Panc1 (cell line): Measurements from ENCODE around the gene RANBP1. TPM values are rescaled to one million over a fixed set of nuclear protein-coding genes. Genes with fewer than 3 reads are reported as not detected.

Source experiments
- ATAC-seq: fragments of 200-7000 bp; cut with Tn5 transposase; 2 replicates; pipeline ENCODE4 v1.9.1; 2020; ENCODE audit warnings: mild to moderate bottlenecking, moderate library complexity
- BruUV-seq: library from RNA; stranded (reverse); fragments of 400-500 nt; replicated peaks from 2 replicates; lab custom pipeline; 2021; lab: Mats Ljungman, UMichigan
- CTCF ChIA-PET: fragments of 300-600 bp; sonication (Branson Sonifier 250); formaldehyde crosslinking; loops from one replicate; lab custom pipeline; 2022; ENCODE audit warnings: antibody characterized with exemption; lab: Charles Lee
- POLR2A ChIA-PET: fragments of 300-600 bp; sonication (Branson Sonifier 250); formaldehyde crosslinking; loops from one replicate; lab custom pipeline; 2022; ENCODE audit warnings: antibody characterized with exemption; lab: Charles Lee
- DNase-seq: peaks from one replicate; pipeline ENCODE4 v3.0.0-alpha.2; 2010; ENCODE audit warnings: low read depth, low spot score
- H3K27ac ChIP-seq: 2 replicates; pipeline ENCODE4 v1.5.1; 2011; ENCODE audit warnings: mild to moderate bottlenecking, low read length, inconsistent platforms
- H3K27me3 ChIP-seq: fragments of 200-500 bp; sonication (Bioruptor generic); 2 replicates; pipeline ENCODE4 v1.6.0; 2014; ENCODE audit warnings: low read length, inconsistent platforms; ENCODE audit not compliant: control insufficient read depth, insufficient read depth
- H3K36me3 ChIP-seq: fragments of 200-500 bp; sonication (Bioruptor generic); 2 replicates; pipeline ENCODE4 v1.5.1; 2014; ENCODE audit warnings: inconsistent platforms, mild to moderate bottlenecking, low read length, moderate library complexity; ENCODE audit not compliant: control insufficient read depth, insufficient read depth
- H3K4me1 ChIP-seq: 2 replicates; pipeline ENCODE4 v1.5.1; 2011; ENCODE audit warnings: inconsistent platforms, mild to moderate bottlenecking, low read length, moderate library complexity; ENCODE audit not compliant: control insufficient read depth, insufficient read depth
- H3K4me3 ChIP-seq, 2 experiments: 2 replicates each; pipeline ENCODE4 v1.5.1; 2011 to 2012; ENCODE audit warnings: low read depth in 2 of 2, low read length in 2 of 2, mild to moderate bottlenecking in 2 of 2, inconsistent platforms in 1 of 2, moderate library complexity in 1 of 2
- H3K9me3 ChIP-seq: fragments of 200-500 bp; sonication (Bioruptor generic); 2 replicates; pipeline ENCODE4 v1.5.1; 2014; ENCODE audit warnings: low read depth, mild to moderate bottlenecking, inconsistent platforms, low read length, moderate library complexity; ENCODE audit not compliant: control insufficient read depth, insufficient read depth
- POLR2AphosphoS5 ChIP-seq: IDR thresholded peaks from 2 replicates; pipeline ENCODE4 v1.6.1; 2012; ENCODE audit warnings: mild to moderate bottlenecking, low read depth, low read length, moderate library complexity
- SIN3A ChIP-seq: IDR thresholded peaks from 2 replicates; pipeline ENCODE4 v1.6.1; 2012; ENCODE audit warnings: low read depth, mild to moderate bottlenecking, low read length, moderate library complexity, borderline replicate concordance; ENCODE audit not compliant: insufficient read depth
- TCF7L2 ChIP-seq: IDR thresholded peaks from 2 replicates; pipeline ENCODE4 v1.6.1; 2011; ENCODE audit warnings: mild to moderate bottlenecking, low read depth, low read length, inconsistent platforms
- in situ Hi-C: cut with HindIII; loops from 2 replicates; pipeline ENCODE4 v1.10.0; 2016; ENCODE audit warnings: low sequenced_read_pairs, low pct_unique_long_range_greater_than_20kb
- intact Hi-C: fragments of 100-400 bp; cut with micrococcal nuclease; formaldehyde crosslinking; loops from one replicate; pipeline ENCODE4 v1.10.0; 2022; ENCODE audit not compliant: unreplicated experiment
- total RNA-seq: library from RNA; stranded (reverse); gene quantifications from one replicate; pipeline ENCODE4 v1.2.1, GENCODE V29; 2021; ENCODE audit not compliant: unreplicated experiment
- TF ChIP-seq, protein P1 (sequence below), 2 experiments: IDR thresholded peaks; 2 replicates each; pipeline ENCODE4 v1.6.1; 2011 to 2012; ENCODE audit warnings: low read depth in 2 of 2, control low read depth in 1 of 2, low read length in 1 of 2, mild to moderate bottlenecking in 1 of 2, moderate library complexity in 1 of 2; ENCODE audit not compliant: insufficient read depth in 1 of 2
- TF ChIP-seq, protein P2 (sequence below): fragments of 450-650 bp; IDR thresholded peaks from 2 replicates; pipeline ENCODE4 v1.5.1; 2017; ENCODE audit warnings: mild to moderate bottlenecking

RANBP1 gene
- total RNA-seq, 1 experiment from 2014 or later = 232 TPM

DNA sequence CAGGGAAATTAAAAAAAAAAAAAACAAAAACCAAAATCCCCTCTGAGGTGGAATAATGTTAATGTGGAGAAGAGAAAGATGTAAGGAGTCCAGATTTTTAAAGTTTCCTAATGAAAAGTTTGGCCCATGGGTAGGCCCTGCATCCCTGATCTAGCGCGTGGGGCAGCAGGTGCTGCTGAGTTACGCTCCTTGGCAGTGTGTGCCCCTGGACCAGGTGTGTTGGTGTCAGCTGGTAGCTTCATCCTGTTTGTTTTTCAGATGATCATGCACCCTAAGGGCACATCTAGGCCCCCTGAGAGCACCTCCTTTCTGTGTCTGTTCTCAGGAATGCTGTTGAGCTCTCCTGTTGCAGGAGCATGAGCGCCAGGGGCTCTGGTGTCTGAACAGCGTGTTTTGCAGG lies 29.1 kb upstream of the RANBP1 start:
- DNase-seq = no peak
- H3K4me1 ChIP-seq = peaks cover 8% of the 10 kb centered on the region
- H3K27me3 ChIP-seq = no peaks in the 10 kb centered on the region
- intact Hi-C loops (no loop called here), in situ Hi-C loops (no loop called here)
- no peak overlapping the region for H3K4me3 ChIP-seq
- TF ChIP-seq, protein P1, sequence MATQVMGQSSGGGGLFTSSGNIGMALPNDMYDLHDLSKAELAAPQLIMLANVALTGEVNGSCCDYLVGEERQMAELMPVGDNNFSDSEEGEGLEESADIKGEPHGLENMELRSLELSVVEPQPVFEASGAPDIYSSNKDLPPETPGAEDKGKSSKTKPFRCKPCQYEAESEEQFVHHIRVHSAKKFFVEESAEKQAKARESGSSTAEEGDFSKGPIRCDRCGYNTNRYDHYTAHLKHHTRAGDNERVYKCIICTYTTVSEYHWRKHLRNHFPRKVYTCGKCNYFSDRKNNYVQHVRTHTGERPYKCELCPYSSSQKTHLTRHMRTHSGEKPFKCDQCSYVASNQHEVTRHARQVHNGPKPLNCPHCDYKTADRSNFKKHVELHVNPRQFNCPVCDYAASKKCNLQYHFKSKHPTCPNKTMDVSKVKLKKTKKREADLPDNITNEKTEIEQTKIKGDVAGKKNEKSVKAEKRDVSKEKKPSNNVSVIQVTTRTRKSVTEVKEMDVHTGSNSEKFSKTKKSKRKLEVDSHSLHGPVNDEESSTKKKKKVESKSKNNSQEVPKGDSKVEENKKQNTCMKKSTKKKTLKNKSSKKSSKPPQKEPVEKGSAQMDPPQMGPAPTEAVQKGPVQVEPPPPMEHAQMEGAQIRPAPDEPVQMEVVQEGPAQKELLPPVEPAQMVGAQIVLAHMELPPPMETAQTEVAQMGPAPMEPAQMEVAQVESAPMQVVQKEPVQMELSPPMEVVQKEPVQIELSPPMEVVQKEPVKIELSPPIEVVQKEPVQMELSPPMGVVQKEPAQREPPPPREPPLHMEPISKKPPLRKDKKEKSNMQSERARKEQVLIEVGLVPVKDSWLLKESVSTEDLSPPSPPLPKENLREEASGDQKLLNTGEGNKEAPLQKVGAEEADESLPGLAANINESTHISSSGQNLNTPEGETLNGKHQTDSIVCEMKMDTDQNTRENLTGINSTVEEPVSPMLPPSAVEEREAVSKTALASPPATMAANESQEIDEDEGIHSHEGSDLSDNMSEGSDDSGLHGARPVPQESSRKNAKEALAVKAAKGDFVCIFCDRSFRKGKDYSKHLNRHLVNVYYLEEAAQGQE (IDR thresholded peaks at IDR 0.05; ENCODE audit: insufficient read depth in 1 of 2, low read depth in 2 of 2, low read length in 1 of 2) = no peak
- TF ChIP-seq SIN3A = no peak
- TF ChIP-seq TCF7L2 = no peak
- TF ChIP-seq, protein P2, sequence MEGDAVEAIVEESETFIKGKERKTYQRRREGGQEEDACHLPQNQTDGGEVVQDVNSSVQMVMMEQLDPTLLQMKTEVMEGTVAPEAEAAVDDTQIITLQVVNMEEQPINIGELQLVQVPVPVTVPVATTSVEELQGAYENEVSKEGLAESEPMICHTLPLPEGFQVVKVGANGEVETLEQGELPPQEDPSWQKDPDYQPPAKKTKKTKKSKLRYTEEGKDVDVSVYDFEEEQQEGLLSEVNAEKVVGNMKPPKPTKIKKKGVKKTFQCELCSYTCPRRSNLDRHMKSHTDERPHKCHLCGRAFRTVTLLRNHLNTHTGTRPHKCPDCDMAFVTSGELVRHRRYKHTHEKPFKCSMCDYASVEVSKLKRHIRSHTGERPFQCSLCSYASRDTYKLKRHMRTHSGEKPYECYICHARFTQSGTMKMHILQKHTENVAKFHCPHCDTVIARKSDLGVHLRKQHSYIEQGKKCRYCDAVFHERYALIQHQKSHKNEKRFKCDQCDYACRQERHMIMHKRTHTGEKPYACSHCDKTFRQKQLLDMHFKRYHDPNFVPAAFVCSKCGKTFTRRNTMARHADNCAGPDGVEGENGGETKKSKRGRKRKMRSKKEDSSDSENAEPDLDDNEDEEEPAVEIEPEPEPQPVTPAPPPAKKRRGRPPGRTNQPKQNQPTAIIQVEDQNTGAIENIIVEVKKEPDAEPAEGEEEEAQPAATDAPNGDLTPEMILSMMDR = no peak
- CTCF ChIA-PET = interaction anchor here (0.7 kb wide), 1 partner anchor 367 kb away, joined by 3 read pairs; no protein-coding TSS in a partner anchor
- ATAC-seq = no peak
- POLR2A ChIA-PET = no interaction called here
- no peak overlapping the region for H3K27ac ChIP-seq
- TSS peak; percentile 27 for BruUV-seq
- peaks cover 4% of the 10 kb centered on the region for H3K36me3 ChIP-seq
- no peaks in the 10 kb centered on the region for H3K9me3 ChIP-seq

DNA sequence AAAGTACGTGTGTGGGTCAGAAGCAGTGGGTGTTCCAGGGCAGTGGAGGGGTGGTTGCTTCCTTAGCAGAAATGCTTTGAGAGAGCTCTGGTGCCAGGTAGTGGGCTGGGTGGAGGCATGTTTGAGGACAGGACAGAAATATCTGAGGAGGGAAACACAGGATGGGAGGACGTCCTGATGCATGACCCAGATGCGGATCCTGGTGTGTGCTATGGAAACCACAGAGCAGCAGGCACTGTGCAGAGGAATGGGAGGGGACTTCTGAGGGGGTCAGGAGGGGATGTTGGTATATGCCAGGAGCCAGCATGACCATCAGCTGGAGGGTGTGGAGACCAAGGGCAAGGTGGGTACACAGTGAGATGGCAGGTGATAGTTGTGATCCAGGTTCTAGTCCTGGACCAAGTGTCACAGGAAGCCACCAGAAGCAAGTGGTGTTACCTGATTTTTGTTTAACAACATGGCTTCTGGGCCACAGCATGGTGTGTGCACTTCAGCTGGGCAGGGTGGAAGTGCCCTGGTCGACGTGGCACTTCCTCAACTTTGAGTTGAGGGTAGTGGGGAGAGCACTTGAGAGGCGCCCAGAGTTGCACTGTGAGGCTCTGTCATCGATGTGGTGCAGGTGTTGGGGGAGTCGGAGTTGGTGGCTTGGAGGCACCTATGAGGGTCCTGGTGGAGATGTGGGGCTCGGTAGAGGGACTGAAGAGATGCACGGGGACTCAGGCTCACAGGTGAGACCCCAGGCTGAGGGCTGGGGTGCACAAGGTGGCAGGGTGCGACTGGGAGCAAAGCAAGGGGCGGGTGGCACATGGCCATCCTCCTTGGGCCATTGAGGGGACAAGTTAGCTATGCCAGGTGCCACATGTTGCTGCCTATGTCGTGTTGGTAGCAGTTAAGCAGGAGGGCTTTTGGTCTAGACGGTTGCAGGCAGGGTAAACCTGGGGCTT lies 28.3 kb upstream of the RANBP1 start:
- Histone ChIP-seq H3K36me3 (peaks cover 7% of the 10 kb centered on the region), H3K27me3 (no peaks in the 10 kb centered on the region), H3K27ac (no peak overlapping the region), H3K4me1 (peaks cover 7% of the 10 kb centered on the region; the same call in 1 of the 2 replicates), H3K9me3 (no peaks in the 10 kb centered on the region), H3K4me3 (no peak overlapping the region)
- ChIA-PET CTCF (no interaction called here), POLR2A (no interaction called here)
- intact Hi-C loops (no loop called here), in situ Hi-C loops (no loop called here)
- DNase-seq (no peak), ATAC-seq (no peak)
- no TSS peak for BruUV-seq
- TF ChIP-seq SIN3A (no peak), TCF7L2 (no peak), POLR2AphosphoS5 (no peak)
- TF ChIP-seq, protein P1 (IDR thresholded peaks at IDR 0.05; ENCODE audit: insufficient read depth in 1 of 2, low read depth in 2 of 2, low read length in 1 of 2) = no peak
- TF ChIP-seq, protein P2 = no peak
